Measurements from ENCODE around the gene GRP.

GRP gene

DNA sequence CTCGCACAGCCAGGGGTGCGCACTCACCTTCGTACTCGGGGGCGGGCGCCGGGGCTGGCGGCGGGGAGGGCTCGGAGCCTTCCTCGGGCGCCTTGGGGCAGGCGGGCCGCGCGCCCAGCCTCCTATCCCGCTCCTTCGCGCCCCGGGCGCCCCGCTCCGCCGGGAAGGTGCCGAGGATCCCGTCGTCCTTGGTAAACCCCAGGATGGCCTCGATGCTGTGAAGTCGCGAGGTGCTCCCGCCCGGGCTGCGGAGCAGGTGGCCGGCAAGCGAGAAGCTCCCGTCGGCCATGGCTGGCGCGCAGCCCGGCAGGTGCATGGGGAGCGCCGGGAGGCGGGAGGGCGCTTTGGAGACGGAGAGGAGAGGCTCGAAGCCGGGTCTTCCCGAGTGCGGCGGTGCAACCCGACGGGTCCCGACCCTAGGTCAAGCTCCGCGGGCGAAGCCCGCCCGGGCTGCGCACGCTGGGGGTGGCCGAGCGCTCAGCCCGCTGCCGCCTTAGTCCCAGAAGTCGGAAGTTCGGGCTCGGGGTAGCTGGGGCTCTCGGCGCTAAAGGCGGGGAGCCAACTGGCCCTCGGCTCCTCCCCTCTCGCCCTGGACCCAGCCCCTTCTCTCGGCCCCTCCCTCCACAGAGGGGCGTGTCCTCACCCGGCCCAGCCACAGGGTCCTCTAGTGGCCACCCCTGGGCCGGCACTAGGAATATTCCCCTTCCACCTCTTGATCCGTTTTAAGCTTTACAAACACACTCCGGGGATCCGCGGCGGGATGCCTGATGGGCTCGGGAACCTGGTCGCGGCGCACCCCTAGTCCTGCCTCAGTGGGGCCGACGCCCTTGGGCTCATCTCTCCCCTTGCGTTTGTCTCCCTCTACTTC, 53.2 kb downstream of the GRP start, which contains the start of gene RAX:
Gene RAX, minus strand, starts transcription at position 564 of the 868 bp plus-strand sequence. Its CDS starts 248 bp downstream, at position 316.
- TF ChIP-seq, protein P1, sequence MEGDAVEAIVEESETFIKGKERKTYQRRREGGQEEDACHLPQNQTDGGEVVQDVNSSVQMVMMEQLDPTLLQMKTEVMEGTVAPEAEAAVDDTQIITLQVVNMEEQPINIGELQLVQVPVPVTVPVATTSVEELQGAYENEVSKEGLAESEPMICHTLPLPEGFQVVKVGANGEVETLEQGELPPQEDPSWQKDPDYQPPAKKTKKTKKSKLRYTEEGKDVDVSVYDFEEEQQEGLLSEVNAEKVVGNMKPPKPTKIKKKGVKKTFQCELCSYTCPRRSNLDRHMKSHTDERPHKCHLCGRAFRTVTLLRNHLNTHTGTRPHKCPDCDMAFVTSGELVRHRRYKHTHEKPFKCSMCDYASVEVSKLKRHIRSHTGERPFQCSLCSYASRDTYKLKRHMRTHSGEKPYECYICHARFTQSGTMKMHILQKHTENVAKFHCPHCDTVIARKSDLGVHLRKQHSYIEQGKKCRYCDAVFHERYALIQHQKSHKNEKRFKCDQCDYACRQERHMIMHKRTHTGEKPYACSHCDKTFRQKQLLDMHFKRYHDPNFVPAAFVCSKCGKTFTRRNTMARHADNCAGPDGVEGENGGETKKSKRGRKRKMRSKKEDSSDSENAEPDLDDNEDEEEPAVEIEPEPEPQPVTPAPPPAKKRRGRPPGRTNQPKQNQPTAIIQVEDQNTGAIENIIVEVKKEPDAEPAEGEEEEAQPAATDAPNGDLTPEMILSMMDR (IDR thresholded peaks at IDR 0.05; ENCODE audit: low read depth, low read length), result 0 out of 2 replicates have a peak, but pooled peaks have one; percentile 7
- peak within 1 kb of the TSS; percentile 29; the same call in 1 of the 2 replicates for H3K4me3 ChIP-seq (ENCODE audit: low read depth, low read length)

DNA sequence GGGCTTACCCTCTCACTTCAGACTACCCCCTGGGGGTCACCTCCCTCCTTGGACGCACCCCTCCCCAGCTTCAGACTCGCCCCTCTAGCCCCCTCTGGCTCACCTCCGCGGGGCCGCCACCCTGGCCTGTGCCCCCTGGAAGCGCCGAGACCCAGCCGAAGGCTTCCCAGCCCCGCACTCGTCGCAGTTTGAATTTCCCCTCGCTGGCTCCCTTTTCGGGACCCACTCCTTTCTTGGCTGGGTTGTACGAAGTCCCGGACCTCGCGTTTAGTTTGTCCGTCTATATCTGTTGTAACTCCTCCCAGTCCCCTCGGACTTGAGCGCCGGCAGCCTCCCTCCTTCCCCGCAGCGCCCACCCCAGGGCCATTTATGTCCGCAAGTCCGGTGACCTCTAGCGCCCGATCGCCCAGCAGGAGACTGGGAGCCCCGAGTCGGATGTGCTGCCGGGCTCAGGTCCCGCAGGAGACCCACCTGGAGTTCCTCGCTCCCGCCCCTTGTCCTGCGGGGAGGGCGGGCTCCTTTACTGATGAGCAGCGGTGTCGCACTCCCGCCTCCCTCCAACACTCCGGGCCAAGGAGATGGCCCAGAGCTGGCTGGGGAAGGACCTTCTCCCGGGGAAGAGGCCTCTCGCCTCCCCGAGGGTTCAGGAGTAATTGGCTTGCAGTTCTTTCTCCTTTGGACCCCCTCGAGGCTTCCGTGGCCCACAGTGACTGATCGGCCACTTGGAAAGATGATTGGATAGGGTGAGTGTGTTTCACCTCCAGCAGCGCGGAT, 54.0 kb downstream of the GRP start:
- no peak overlapping the region for H3K4me3 ChIP-seq (ENCODE audit: low read depth, low read length)
- TF ChIP-seq, protein P1 (IDR thresholded peaks at IDR 0.05; ENCODE audit: low read depth, low read length), result no peak

- TF ChIP-seq, protein P1 (IDR thresholded peaks at IDR 0.05; ENCODE audit: low read depth, low read length), result no peak
- H3K4me3 ChIP-seq (ENCODE audit: low read depth, low read length), result no peak overlapping the region
These were observed 54.6 kb downstream of the GRP start for GRCh38 chr18:59274533-59274928.

- TF ChIP-seq, protein P1 (IDR thresholded peaks at IDR 0.05; ENCODE audit: low read depth, low read length), result no peak
- H3K4me3 ChIP-seq (ENCODE audit: low read depth, low read length), result no peak overlapping the region
These were observed 55.5 kb downstream of the GRP start for GRCh38 chr18:59275406-59275949.

GRCh38 chr18:59276047-59276446, 56.1 kb downstream of the GRP start:
- no peak overlapping the region for H3K4me3 ChIP-seq (ENCODE audit: low read depth, low read length)
- TF ChIP-seq, protein P1 (IDR thresholded peaks at IDR 0.05; ENCODE audit: low read depth, low read length), result no peak

DNA sequence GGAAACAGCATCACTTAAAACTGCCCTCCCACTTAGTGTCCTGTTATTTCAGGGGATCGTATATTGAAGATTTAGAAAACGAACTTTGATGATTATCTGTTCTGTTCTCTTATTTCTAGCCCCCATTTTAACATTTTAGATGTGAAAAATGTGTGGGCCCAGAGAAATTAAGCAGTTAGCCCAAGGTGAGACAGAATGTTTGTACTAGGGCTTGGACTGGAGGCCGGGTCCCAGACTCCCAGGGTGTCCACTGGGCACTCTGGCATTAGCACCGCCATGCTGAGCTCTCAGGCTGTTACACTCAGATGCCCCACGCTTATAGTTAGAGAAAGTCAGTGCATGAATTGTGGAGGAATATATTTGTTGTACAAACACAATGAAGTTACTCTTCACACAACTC, 58.8 kb downstream of the GRP start:
- no peak overlapping the region for H3K4me3 ChIP-seq (ENCODE audit: low read depth, low read length)
- TF ChIP-seq, protein P1 (IDR thresholded peaks at IDR 0.05; ENCODE audit: low read depth, low read length), result no peak

All from WI38 (cell line).